ENCODE results near the gene CCDC88C.

CCDC88C gene

DNA sequence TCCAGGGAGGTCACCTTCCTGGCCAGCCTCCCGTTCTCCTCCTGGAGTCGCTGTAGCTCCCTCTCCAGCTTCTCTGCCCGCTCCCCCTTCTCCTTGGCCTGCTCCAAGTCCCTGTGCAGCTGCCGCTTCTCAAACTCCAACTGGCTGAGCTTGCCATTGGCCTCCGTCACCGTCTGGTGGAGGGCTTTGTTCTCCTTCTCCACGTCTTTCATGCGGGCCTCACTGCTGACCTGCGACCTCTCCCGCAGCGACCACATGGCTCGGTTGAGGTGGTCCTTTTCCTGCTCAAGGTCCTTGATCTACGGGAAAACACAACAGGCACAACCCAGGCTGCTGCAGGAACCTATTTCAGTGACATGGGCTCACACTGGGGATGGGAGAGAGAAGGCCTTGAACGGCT is 103.8 kb downstream of the CCDC88C start:
- DNase-seq (ENCODE audit: extremely low read depth in 1 of 2, low read depth in 1 of 2): no peak

DNA sequence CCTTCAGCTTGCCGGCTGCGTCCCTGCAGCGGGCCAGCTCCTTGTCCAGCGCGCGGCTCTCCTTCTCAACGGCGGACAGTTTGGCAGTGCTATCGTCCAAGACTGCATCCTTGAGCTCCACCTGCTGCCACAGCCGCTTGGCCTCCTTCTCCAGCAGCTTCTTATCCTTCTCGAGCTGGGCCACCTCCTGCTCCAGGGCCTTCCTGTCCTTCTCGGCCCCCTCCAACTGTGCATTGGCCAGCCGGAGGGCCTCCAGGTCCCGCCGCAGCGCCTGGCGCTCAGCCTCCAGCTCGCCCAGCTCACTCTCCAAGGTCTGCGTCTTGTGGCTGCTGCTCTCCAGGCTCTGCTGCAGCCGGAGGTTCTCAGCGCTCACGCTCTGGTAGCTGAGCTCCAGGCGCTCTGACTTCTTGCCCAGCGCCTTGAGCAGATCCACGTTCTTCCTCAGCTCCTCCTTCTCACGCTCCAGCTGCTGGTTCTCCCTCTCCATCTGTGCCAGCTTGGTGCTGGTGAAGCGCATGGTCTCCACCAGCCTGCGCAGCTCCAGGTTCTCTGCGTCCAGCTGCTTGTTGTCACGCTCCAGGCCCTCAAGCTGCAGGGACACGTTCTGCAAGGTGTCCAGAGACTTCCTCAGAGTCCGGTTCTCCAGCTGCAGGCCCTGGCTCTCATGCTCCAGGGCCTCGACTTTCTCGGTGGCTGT is 104.3 kb downstream of the CCDC88C start:
- no peak for DNase-seq (ENCODE audit: extremely low read depth in 1 of 2, low read depth in 1 of 2)

DNA sequence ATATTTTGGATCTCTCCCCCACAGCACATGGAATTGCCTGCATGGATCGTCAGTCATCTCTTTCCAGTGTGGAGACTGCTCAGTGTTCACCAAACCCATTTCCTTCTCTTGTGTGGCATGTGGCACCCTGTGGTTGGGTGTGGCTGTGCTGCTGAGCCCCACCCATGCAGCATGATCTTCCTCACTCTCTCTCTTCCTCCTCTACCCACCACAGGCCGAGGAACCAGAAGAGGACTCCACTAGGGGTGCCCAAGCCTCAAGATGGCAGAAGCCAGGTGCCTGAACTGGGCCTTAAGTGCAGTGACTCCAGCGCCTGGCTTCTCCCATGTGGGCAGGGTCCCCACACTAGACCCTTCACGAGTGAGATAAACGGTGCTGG is 106.3 kb downstream of the CCDC88C start:
- DNase-seq (ENCODE audit: extremely low read depth in 1 of 2, low read depth in 1 of 2): no peak

DNA sequence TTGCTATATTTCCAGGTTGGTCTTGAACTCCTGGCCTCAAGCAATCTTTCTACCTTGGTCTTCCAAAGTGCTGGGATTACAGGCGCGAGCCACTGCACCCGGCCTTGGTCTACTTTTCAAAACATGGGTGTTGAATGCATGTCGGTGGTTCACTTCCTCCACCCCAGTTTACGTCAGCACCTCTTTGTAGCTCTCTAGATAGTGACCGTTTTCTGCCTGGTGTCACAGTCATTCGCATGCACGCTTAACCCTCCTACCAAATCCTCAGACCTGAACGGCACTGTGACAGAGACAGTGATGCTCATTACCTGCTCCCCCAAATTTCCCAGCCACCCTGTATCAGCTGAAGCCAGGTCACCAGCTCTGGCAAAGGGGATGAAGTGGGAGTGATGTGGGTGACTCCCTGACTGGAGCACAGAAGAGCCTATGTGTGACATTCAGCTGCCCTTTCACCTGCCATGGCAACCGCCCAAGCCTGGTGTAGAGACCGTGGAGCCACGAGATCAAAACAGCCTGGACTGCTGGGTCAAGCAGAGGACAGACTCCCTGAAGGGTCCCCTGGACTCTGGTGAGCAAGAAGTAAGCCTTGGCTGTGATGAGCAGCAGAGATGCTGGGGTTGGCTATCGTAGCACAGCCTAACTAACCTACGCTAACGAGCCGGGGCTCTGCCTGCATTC is 106.9 kb downstream of the CCDC88C start:
- DNase-seq (ENCODE audit: extremely low read depth in 1 of 2, low read depth in 1 of 2): no peak

DNA sequence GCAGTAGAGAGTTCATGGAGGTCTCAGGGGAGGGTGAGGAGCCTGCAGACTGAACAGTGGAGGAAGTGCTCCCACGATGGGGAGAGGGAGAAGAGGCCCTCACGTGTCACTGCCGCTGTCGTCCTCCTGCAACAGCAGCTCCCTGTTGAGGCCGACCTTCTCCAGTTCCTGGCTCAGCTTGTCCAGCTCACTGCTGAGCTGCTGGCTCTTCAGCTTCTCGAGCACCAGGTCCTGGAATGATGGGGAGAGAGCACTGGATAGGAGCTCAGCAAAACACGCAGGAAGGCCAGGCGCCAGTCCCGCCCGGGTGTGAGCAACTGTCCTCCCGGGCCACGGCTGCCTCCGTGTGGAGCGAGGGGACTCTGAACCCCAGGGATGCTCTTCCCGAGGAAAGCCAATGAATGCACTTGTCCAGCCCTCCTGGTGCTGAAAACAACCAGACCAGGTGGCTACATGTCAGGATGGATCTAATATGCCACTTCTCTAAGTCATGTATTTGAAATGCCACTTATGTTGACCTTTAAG is 107.8 kb downstream of the CCDC88C start:
- no peak for DNase-seq (ENCODE audit: extremely low read depth in 1 of 2, low read depth in 1 of 2)

DNA sequence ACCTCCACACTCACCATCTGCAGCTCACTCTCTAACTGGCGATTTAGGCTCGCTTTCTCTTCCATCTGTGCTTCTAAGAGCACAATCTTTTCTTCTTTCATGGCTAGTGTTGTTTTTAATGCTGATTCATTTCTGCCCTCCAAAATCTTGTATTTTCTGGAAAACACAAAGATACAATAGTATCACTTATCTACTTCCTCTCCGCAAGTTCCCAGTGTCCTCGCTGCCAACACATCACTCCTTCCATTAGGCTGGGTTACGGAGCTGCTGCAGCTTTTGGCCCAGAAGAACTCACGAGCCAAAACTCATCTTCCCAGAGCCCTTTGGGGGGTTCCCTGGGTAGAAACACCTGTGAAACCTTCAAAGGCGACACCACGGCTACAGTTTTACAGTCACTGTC is 109.3 kb downstream of the CCDC88C start:
- no peak for DNase-seq (ENCODE audit: extremely low read depth in 1 of 2, low read depth in 1 of 2)

DNA sequence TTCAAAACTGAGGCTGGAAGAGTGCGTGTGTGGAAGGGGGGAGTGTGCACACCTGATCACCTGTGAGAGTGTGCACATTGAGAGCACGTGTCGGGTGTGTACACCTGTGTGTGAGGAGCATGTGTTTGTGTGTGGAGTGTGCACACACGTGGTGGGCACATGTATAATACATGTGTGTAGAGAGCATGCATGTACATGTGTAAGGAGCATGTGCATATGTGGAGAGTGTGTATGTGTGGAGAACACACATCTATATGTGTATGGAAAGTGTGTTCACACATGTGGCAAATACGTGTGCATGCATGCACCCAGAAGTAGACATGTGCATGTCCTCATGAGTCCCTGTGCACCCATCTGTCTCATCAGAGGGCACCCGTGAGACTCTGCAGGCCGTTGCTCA is 110.0 kb downstream of the CCDC88C start:
- DNase-seq (ENCODE audit: extremely low read depth in 1 of 2, low read depth in 1 of 2): no peak

DNA sequence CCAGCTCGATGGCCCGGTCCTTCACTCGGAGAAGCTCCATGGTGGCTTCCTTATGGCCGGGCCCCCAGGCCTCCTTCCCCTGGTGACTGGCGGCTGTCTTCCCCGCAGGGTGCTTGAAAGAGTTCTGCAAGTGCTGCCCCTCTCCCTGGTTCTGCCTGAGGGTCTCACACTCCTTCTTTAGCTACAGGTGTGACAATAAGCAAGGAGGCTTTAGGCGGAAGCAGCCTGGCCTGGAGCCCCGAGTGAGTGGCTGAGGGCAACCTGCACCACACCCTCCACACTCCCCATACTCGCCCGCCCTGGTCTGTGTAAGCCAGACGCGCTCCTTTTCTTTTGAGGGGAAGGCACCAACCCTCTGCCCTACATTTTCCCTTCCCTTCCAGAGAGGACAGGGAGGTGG is 110.6 kb downstream of the CCDC88C start:
- no peak for DNase-seq (ENCODE audit: extremely low read depth in 1 of 2, low read depth in 1 of 2)

DNA sequence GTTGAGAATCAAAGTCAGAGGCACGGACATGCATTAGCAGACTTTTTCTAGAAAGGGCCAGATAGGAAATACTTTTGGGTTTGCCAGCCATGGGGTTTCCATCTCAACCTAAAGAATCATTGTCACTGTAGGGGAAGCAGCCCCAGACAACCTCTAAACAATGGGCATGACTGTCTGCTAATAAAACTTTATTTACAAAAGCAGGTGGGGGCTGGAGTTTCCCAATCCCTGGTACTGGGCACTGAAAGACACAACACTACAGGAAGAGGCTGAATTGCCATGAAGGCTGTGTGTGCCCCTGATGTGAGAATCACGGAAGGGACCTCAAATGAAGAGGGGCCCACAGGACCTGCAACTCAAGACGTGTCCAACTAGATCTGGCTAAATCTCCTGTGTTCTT is 111.1 kb downstream of the CCDC88C start:
- no peak for DNase-seq (ENCODE audit: extremely low read depth in 1 of 2, low read depth in 1 of 2)

DNA sequence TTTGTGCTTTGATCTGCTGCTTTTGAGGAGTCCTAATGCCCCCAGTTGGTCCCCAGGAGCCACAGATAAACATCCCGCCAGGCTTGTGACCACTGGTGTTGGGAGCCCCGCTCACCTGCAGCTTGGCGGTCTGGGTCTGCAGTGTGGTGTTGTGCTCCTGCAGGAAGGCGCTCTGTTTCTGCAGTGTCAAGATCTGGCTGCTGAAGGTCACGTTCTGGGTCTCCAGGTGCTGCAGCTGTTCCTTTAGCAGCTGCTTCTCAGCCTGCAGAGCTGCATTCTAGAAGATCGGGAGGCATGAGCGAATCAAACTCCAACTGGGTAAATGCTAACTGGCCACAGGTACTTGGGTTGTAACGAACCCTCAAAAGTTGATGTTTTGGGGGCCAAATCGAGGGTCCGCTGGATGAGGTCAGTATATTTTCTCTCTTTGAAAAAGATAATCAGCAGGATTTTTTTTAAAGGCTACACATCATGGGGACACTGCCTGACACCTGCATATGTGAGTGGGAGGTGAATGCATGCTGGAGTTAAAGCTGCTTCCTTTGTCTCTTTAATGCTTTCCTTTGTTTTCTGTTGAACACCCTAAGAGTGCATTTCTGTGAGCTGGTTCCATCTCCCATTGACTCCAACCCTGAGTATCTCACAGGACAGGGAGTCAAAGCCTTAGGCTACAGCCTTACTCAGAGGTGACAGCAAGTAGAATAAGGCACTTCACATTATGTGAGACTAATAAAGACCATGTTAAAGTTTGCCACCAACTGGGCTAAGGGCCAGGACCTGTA is 111.8 kb downstream of the CCDC88C start:
- no peak for DNase-seq (ENCODE audit: extremely low read depth in 1 of 2, low read depth in 1 of 2)

DNA sequence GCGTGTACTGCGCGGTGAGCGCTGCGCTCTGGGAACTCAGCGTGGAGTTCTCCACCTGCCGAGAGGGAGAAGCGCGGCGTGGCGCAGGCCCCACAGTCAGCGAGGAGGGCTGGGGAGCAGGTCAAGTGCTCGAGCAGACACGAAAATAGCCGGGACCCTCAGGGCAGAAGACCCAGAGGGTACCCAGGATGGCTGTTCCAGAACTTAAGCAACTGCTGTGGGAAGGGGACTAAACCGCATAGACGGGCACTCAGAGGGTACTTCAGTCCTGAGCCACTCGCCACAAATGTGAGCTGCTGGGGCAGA is 113.7 kb downstream of the CCDC88C start:
- no peak for DNase-seq (ENCODE audit: extremely low read depth in 1 of 2, low read depth in 1 of 2)

DNA sequence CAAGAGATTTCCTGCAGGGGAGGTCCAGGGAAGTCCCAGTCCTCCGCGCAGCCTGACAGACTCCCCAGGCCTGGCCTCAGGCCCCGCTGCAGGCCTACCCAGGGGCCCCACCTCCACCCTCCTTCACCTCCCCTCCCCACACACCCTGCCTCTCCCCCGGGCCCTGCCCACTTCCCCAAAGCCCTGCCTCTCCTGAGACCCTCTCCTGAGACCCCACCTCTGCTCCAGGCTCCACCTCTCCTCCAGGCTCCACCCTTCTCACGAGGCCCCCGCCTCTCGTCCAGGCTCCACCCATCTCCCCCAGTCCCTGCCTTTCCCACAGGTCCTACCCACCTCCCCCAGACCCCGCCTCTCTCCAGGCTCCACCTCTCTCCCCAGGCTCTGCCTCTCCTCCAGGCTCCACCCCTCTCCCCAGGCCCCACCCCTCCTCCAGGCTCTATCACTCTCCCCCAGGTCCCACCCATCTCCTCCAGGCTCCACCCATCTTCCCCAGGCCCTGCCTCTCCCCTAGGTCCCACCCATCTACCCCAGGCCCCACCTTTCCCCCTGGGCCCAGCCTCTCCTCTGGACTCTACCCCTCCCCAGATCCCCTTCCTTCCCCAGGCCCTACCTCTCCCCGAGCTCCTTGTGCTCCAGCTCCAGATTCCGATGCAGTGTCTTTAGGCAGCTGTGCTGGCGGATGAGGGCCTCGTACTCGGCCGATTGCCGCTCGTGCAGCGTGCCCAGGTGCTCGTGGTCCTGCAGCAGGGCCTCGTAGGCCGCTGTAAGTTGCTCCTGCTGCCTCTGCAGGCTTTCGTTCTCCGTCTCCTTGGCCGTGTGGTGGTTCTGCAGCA is 114.3 kb downstream of the CCDC88C start:
- DNase-seq (ENCODE audit: extremely low read depth in 1 of 2, low read depth in 1 of 2): peak; percentile 68 to 93

DNA sequence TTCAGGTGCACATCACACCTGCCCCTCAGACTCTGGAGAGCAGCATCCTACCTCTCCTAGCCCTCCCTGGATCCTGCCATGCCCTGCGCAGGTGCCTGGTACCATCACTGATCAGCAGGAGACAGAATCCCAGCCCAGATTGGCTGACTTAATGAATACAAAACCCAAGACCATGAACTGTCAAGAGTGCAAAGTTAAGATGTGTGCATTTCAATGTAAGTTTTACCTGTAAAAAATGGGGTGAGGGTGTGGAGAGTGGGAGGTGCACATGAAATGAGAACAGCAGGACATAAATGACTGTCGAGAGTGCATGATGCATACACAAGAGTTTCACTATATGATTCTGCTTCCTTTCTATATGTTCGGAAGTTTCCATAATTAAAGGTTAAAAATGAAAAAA is 115.2 kb downstream of the CCDC88C start:
- no peak for DNase-seq (ENCODE audit: extremely low read depth in 1 of 2, low read depth in 1 of 2)

DNA sequence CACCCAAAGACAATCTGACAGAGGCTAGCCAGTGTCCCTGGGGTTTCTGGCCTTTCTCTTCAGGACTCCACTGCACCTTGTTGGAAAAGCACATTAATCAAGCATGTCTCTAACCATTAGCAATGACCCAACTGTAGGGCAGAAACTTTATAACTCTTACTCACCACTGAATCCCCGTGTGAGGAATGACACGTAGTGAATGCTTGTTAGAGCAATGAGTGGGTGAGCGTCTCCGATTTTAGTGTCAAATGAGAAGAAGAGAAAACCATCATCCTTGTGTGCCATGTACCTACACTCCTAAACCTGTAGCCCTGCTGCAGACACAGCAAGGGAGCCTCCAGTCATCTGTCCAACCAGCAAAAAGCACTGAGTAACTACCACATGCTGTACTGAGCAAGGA is 116.7 kb downstream of the CCDC88C start:
- DNase-seq (ENCODE audit: extremely low read depth in 1 of 2, low read depth in 1 of 2): no peak

DNA sequence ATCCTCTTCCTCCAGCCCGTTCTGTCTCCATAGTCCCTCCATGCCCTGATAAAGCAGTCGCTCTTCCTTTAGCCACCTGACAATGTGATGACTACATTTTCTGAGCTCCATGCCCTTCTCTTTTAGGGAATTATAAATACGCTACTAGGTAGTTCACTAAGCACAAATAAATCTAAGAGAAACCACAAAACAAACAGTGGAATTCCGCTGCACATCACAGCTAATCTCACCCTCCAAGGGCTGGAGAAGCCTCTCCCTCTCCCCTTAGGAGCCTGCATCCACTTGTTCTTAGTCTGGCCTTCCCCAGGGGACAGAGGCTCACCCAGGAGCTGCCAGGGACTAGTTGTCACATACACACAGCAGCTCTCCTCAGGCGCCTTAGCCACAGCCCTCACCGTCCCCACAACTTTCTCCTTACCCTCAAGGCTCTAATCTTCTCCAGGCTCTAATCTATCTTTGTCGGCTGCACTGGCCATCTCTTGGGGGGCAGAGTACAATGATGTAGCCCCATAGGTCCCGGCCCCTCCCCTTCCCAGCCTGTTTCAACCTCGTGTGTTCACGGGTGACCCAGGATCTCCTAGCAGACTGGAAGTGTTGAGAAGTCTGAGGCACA is 117.2 kb downstream of the CCDC88C start:
- no peak for DNase-seq (ENCODE audit: extremely low read depth in 1 of 2, low read depth in 1 of 2)

DNA sequence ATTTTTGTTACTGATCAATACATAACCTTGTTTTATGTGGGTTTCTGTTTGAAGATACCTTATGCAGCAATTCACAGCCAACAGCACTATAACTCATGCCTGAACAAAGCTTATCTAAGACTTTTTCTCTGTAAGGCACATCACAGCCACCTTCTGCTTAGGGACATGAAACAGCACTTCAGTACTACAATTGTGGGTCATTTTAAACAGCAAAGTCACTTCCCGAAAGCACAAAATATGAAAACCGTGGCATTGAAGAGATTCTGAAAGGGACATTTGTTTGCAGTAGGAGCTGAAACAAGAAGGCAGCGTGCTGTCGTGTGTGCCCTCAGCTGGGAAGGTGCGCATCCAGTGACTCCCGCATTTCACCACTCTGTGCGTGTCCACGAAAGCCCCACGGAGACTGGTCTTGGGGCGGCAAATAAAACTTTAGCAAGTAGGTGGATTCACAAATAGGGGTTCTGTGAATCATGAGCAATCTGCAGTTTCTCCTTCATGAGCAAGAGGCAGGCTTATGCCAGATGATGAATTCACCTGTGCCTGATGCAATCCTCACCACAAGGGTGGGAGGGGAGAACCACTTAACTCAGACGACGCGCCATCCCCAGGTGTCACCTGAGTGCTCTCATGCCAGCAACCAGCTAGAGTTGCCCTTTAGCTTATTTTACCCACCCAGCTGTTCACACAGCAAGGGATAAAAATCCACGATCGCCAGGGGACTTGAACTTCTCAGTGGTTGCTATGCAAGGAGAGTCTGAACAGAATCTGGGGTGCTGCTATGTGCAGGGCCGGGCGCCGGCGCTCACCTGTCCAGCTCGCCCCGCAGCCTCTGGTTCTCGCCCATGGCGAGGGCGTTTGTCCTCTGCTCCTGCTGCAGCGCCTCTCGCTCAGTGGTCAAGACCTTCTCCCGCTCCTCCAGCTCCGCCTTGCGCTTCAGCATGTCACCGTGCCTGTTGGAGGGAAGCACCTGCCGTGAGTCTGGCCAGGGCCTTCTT is 118.2 kb downstream of the CCDC88C start:
- DNase-seq (ENCODE audit: extremely low read depth in 1 of 2, low read depth in 1 of 2): peak in 1 of 2 donors; percentile 68

DNA sequence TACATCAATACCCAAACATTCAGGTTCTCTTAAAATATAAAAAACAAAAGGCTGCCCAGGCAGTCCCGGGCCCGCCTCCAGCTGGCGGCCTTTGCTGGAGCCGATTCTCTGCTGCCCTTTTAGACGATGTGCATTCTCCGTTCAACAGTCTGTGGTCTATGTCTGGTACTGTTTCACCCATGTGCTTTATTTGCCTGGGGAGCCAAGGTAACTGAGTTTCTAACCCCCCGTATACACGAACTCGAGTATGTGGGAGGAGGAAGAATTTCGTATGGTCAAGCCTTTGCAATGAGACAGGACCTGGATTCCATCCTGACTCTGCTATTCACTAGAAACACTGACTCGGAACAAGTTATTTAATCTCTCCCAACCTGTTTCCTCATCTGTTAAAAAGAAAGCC is 119.0 kb downstream of the CCDC88C start:
- DNase-seq (ENCODE audit: extremely low read depth in 1 of 2, low read depth in 1 of 2): no peak

DNA sequence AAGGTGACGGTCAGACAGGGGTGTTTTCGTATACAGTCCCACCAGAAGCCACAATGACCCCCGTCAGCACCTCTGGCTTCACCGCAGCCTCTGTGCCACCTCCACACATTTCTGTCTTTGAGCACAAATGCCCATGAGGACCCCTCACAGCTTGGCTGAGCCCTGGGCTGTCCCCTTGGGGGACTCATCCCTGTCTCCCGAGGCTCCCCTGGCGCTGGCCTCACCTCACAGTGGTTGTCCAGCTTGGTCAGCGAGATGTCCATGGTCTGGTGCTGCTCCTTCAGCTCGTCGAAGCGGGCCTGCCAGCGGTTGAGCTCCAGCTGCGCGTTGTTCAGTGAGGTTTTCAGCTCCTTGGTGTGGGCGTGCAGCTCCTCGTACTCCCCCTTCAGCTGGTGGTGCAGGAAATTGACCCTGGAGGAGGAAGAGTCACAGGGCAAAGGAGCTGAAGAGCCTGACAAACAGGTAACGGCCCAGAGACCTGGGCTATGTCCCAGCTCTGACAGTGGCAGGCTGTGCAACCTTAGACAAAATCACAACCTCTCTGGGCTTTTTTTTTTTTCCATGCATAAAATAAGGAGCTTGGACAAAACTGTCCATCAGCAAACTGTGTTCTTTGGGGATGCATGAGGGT is 120.4 kb downstream of the CCDC88C start:
- DNase-seq (ENCODE audit: extremely low read depth in 1 of 2, low read depth in 1 of 2): no peak

All from stimulated activated CD8-positive, alpha-beta memory T cell treated with anti-CD3 and anti-CD28 coated beads, Interleukin-7, amount 100 ng/mL, for 48 hours (primary cell).